Stimulated activated CD8-positive, alpha-beta memory T cell treated with anti-CD3 and anti-CD28 coated beads, Interleukin-15, amount 100 ng/mL, for 24 hours (primary cell): Measurements from ENCODE around the gene RFTN1.

ENCODE experiments used
- DNase-seq: peaks from one replicate; pipeline ENCODE4 v3.0.0-alpha.2; 2020; ENCODE audit warnings: low read depth

The RFTN1 gene

DNA sequence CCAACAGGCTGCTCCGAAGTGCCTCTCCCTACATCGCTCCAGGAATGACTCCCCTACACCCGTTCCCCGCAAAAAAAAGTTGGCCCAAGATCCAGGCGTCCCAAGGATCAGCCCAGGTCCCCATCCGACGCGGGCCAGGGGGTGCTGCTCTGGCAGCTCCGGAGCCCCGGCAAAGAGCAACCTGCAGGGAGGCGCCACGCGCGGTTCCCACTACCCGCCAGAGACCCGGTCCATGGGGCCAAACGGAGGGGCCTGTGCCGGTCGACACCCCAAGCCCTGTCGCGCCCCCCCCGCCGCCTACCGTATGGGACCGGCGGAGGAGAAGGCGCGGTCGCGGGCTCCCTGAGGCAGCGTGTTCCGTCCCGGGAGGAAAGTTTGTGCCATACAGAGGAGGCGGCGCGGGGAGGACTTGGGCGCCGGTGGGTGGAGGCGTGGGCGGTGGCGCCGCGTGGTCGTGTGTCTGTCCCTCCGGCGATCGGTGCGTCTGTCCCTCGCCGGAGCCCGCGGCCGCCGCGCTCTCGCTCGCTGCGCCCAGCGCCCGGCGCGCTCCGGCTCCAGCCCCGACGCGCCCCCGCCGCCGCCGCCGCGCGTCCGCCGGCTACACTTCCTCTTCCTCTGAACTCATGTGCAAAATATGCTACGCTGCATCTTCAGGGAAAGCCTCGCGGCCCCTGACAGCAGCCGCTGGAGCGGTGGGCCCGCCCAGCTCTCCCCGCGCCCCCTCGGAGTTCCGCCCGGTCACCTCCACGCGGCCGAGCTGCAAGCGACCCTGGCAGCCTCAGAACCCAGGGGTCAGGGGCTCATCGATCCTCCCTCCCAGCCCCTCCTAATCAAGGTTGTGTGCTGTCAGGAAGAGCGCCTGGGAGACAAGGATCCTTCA, at the start of gene RFTN1:
Gene RFTN1 (minus strand): TSS at position 559 of the 880 bp plus-strand sequence. CDS start 19,830 bp downstream, outside the sequence.
- peak; percentile 14 for DNase-seq

GRCh38 chr3:16559653-16560365, 46.3 kb upstream of the RFTN1 start:
- no peak for DNase-seq

DNA sequence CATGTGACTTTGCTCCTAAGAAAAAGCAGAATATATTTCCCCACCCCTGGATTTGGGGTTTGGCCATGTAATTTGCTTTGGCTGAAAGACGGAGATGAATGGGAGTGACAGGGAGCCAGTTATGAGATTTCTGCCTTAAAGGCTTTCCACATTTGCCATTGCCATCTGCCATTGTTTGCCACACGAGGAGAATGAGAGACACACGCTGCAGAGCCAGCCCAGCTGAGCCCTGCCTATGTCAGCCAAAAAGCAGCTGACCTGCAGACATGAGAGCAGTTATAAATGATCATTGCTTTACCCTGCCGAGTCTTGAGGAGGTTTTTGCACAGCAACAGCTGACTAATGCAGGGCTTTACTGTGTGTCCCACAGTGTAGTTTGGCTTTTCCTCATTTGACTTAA, 40.6 kb upstream of the RFTN1 start:
- DNase-seq, result no peak

DNA sequence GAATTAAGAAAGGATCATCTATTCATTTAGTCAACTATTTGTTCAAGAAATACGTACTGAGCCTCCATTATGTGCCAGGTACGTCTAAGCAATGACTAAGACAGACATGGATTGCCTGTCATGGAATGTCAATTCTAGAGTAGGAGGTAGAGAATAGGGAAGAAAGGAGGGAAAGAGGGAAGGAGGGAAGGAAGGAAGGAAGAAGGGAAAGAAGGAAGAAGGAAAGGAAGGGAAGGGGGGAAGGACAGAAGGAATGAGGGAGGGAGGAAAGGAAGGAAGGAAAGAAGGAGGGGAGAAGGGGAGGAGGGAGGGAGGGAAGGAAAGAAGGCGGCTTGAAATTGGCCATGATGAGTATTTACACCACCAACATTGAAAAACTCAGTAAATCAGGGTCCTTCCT, 39.3 kb upstream of the RFTN1 start:
- DNase-seq, result no peak

GRCh38 chr3:16551342-16551976, 38.0 kb upstream of the RFTN1 start:
- DNase-seq, result no peak

DNA sequence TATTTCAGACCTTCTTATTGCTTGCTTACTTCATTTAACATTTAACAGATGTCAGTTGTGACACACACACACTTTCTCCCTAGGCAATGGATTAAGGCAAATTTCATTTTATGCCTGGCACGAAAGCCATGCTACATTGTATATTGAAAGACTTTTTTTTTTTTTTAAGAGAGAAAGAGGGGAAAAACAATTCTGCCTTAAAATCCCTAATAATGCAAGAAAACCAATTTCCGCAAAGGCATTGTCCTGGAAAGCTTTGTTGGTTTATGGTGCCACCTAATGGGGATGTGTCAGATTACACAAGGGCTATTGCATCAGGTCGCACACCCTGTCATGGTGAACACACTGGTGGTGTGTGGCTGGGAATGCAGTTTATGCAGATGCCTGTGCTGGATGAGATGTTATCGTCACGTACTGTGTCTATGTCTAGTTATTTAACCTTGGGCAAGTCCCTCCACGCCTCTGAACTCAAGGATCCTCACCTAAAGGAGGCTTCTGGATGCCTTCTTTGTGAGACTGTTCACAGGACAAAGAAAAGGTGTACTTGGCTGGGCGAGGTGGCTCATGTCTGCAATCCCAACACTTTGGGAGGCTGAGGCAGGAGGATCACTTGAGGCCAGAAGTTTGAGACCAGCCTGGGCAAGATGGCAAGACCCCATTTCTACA, 37.3 kb upstream of the RFTN1 start:
- peak; percentile 27 for DNase-seq

GRCh38 chr3:16550305-16550675, 36.8 kb upstream of the RFTN1 start:
- no peak for DNase-seq

DNA sequence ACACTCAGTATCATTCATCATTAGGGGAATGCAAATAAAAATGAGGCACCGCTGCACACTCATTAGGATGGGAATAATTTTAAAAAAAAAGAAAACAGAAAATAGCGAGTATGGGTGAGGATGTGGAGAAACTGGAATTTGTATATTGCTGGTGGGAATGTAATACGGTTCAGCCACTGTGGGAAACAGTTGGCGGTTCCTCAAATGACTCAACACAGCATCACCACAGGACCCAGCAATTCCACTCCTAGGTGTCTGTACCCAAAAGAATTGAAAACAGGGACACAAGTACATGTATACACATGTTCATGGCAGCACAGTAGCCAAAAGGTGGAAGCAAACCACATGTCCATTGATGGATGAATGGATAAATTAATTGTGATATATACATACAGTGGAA, 35.2 kb upstream of the RFTN1 start:
- no peak for DNase-seq

- no peak for DNase-seq
These were observed 34.3 kb upstream of the RFTN1 start for GRCh38 chr3:16547561-16548357.

- DNase-seq, result no peak
These were observed 32.9 kb upstream of the RFTN1 start for GRCh38 chr3:16546186-16547010.

DNA sequence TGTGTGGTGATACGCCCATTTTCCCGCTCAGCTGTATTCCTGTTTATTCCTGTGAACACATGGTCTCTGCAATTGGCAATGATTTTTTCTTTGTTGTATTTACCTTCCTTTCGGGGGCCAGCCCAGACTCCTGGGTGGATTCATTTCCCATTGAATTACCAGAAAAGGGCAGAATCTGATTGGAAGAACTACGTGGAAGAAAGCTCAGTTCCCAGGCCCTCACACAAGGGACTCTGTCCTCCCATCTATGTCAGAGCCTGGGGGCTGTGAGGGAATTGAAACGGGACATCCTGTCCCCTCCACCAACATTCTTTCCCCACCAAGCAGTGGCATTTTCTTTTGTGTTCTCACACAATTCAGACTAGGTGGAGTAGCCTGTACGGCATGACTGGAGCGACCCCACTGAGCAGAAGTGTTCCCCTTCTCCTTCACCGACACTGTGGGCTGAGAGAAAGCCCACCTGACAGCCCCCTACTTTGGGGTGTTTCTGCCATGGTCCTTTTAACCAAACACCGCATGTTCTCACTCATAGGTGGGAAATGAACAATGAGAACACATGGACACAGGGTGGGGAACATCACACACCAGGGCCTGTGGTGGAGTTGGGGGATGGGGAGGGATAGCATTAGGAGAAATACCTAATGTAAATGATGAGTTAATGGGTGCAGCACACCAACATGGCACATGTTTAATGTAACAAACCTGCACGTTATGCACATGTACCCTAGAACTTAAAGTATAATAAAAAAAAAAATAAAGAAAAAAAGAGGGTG, 32.1 kb upstream of the RFTN1 start:
- no peak for DNase-seq

GRCh38 chr3:16543242-16543864, 29.9 kb upstream of the RFTN1 start:
- DNase-seq, result no peak

GRCh38 chr3:16538507-16538906, 25.0 kb upstream of the RFTN1 start:
- no peak for DNase-seq

GRCh38 chr3:16536996-16537395, 23.5 kb upstream of the RFTN1 start:
- no peak for DNase-seq

DNA sequence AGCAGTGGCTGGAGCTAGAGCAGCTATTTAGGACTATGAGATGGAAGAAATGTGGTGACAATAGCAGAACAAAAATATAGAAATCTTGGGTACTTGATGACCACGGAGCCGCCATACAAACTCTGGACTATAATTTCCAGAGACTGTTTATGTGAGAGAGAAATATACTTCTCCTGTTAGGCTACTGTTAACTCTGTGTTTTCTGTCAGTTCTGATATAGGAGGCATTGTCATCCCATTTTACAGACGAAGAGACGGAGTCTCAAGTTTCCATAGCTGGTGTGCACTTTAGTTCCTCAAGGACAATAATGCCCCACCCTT, 22.8 kb upstream of the RFTN1 start:
- no peak for DNase-seq

DNA sequence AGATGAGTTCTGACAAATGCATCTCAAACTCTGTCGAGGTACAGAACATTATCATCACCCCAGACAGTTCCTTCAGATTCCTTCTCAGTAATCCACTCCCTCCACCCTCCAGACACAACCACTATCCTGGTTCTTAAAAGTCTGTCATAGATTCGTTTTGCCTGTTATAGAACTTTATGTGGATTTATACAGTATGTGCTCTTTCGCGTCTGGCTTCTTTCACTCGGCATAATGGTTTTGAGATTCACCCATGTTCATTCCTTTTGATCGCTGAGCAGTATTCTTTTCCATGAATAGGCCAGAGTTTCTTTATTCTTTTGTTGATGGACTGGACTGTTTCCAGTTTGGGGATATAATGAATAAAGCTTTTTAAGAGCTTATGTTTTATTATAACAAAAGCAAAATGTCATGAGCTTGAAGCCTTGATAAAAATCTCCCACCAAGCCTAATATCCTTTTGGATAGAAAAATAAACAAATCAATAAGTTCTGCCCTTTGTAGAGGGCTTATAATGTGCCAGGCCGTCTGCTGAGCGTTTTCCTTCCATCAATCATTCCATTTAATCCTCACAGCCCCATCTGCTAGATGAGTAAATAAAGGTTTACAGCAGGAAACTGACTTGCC, 21.3 kb upstream of the RFTN1 start:
- DNase-seq, result no peak

DNA sequence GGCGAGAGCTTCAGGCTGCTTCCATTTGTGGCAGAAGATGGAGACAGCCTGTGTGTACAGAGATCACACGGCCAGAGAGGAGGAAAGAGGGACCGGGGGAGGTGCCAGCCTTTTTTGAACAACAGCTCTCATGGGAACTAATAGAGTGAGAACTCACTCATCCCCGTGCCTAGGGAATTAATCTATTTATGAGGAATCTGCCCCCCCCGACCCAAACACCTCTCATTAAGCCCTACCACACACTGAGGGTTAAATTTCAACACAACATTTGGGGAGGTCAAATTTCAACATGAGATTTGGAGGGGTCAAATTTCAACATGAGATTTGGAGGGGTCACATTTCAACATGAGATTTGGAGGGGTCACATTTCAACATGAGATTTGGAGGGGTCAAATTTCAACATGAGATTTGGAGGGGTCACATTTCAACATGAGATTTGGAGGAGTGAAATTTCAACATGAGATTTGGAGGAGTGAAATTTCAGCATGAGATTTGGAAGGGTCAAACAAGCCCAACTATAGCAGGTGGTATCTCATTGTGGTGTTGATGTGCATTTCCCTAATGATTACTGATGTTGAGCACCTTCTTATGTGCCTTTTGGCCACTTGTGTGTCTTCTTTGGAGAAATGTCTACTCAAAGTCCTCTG, 20.6 kb upstream of the RFTN1 start:
- DNase-seq, result no peak

GRCh38 chr3:16529264-16529663, 15.8 kb upstream of the RFTN1 start:
- DNase-seq, result no peak

GRCh38 chr3:16528581-16528993, 15.1 kb upstream of the RFTN1 start:
- DNase-seq, result no peak
